Activated naive CD4-positive, alpha-beta T cell treated with Interleukin-2 at 50 U/mL for 16 hours (primary cell): ENCODE results near the gene PDRG1.
"Not testable (repeated sequence)": the region's sequence is repeated elsewhere in the genome, so short reads cannot be mapped to it uniquely, and the experiment has no call there.

Source experiments
- DNase-seq: peaks from one replicate; pipeline ENCODE4 v3.0.0-alpha.2; 2020

The PDRG1 gene

GRCh38 chr20:31925631-31926030 lies 26.2 kb downstream of the PDRG1 start:
- DNase-seq: no peak

- DNase-seq: no peak
These were observed 27.3 kb downstream of the PDRG1 start for GRCh38 chr20:31924561-31924960.

- no peak for DNase-seq
These were observed 28.2 kb downstream of the PDRG1 start for GRCh38 chr20:31923388-31924331.

GRCh38 chr20:31922588-31922987 lies 29.3 kb downstream of the PDRG1 start:
- DNase-seq: no peak

GRCh38 chr20:31922181-31922580 lies 29.7 kb downstream of the PDRG1 start:
- DNase-seq: no peak

- not testable (repeated sequence) for DNase-seq
These were observed 30.4 kb downstream of the PDRG1 start for GRCh38 chr20:31921480-31921879.

- DNase-seq: no peak
These were observed 31.5 kb downstream of the PDRG1 start for GRCh38 chr20:31920275-31920855.

- DNase-seq: no peak
These were observed 32.3 kb downstream of the PDRG1 start for GRCh38 chr20:31919410-31920155.

GRCh38 chr20:31918466-31919105 lies 33.3 kb downstream of the PDRG1 start:
- no peak for DNase-seq

- DNase-seq: not testable (repeated sequence)
These were observed 33.9 kb downstream of the PDRG1 start for GRCh38 chr20:31917962-31918412.

GRCh38 chr20:31916708-31917107 lies 35.1 kb downstream of the PDRG1 start:
- no peak for DNase-seq

- no peak for DNase-seq
These were observed 36.2 kb downstream of the PDRG1 start for GRCh38 chr20:31915491-31916280.

GRCh38 chr20:31914170-31914569 lies 37.7 kb downstream of the PDRG1 start:
- DNase-seq: no peak

- no peak for DNase-seq
These were observed 38.3 kb downstream of the PDRG1 start for GRCh38 chr20:31913431-31914157.

- no peak for DNase-seq
These were observed 41.6 kb downstream of the PDRG1 start for GRCh38 chr20:31910071-31910803.

- DNase-seq: no peak
These were observed 42.4 kb downstream of the PDRG1 start for GRCh38 chr20:31909253-31910070.

GRCh38 chr20:31908424-31908823 lies 43.4 kb downstream of the PDRG1 start:
- DNase-seq: no peak

- no peak for DNase-seq
These were observed 43.8 kb downstream of the PDRG1 start for GRCh38 chr20:31908016-31908415.

GRCh38 chr20:31907046-31907445 lies 44.8 kb downstream of the PDRG1 start:
- DNase-seq: no peak

GRCh38 chr20:31906001-31906400 lies 45.8 kb downstream of the PDRG1 start:
- no peak for DNase-seq
